Stimulated activated CD4-positive, alpha-beta T cell treated with anti-CD3 and anti-CD28 coated beads, Interleukin-1b, Interleukin-23, amount 100 ng/mL, for 48 hours (primary cell): ENCODE results near the gene CNTD1.
"Not testable (repeated sequence)": the region's sequence is repeated elsewhere in the genome, so short reads cannot be mapped to it uniquely, and the experiment has no call there.

Source experiments
- DNase-seq: peaks from one replicate; pipeline ENCODE4 v3.0.0-alpha.2; 2020

CNTD1 gene

DNA sequence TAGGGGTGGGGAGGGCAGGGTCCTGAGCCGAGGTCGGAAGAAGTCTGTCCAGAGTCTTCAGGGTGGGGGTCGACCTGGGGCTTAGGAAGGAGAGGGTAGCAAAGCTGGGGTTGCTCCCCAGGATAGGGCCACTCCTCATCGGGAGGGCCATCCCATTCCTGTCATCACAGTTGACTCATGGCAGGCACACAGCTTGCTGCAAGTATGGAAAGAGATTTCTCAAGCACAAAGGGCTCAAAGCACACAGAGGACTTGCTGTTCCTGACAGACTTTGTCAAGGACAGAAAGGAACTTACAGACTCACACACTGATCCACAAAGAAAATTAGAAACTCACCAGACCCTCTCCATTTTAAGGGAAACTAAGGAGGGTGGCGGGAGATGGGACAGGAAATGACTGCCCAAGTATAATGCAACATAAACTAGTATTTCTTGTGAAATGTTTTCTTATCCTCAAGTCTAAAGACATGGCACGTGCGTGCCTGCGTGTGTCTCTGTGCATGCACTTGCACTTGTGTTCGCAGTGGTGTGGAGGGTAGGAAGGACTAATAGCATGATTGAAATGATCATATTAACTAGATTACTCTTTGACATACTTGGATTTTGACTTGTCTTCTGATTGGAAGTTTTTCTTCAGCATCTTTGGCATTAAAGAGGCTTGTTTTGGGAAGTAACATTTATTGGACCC lies 48.1 kb downstream of the CNTD1 start:
- no peak for DNase-seq

- no peak for DNase-seq
These were observed 49.4 kb downstream of the CNTD1 start for GRCh38 chr17:42848093-42848492.

- no peak for DNase-seq
These were observed 50.4 kb downstream of the CNTD1 start for GRCh38 chr17:42849031-42849430.

GRCh38 chr17:42849451-42850181 lies 51.0 kb downstream of the CNTD1 start:
- no peak for DNase-seq

DNA sequence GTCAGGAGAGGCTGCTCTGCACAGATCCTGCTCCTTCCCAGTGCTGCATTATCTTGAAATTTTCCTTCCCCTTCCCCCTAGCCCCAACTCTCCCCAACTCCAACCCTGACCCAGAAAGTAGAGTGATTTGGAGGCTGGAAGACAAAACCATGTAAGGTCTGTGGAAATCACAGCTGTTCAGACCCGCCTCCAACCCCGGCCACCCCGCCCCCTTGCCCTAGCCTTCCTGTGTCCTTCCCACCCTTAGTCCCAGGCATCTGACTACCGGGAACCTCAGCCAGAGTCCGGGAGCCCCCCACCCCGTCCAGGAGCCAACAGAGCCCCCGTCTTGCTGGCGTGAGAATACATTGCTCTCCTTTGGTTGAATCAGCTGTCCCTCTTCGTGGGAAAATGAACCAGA lies 52.3 kb downstream of the CNTD1 start, which contains the start of gene AOC3:
TSS of gene AOC3 (plus strand) at position 246 of the 400 bp plus-strand sequence. CDS start at position 391, 145 bp downstream.
- DNase-seq: no peak

- not testable (repeated sequence) for DNase-seq
These were observed 52.9 kb downstream of the CNTD1 start for GRCh38 chr17:42851371-42852240.

GRCh38 chr17:42852351-42852750 lies 53.7 kb downstream of the CNTD1 start:
- no peak for DNase-seq

- DNase-seq: no peak
These were observed 54.3 kb downstream of the CNTD1 start for GRCh38 chr17:42853004-42853403.

- no peak for DNase-seq
These were observed 54.9 kb downstream of the CNTD1 start for GRCh38 chr17:42853597-42853967.

DNA sequence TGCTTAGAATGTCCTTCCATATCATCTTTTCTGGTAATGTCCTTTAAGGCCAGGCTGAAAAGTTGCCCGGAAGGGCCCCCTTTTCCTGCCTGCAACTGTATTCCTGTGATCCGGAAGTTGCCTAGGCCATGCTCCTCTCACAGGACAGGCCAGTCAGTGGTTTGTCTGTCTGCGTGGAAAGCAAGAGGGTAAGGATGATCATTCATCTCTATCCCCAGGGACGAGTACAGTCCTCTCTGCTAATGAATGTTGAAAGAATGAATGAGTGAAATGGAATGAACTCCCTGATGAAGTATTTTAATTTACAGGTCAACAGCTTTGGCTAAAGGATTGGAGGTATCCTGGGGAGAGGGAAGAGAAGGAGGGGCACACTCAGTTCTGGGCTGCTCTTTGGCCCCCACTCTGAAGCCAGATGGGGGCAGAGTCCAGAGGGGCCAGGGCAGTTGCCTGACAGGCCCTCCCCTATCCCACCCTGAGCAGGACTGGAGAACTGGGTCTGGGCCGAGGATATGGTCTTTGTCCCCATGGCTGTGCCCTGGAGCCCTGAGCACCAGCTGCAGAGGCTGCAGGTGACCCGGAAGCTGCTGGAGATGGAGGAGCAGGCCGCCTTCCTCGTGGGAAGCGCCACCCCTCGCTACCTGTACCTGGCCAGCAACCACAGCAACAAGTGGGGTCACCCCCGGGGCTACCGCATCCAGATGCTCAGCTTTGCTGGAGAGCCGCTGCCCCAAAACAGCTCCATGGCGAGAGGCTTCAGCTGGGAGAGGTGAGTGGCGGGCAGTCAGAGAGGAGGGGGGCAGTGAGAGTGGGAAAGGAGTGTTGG lies 55.5 kb downstream of the CNTD1 start:
- no peak for DNase-seq

DNA sequence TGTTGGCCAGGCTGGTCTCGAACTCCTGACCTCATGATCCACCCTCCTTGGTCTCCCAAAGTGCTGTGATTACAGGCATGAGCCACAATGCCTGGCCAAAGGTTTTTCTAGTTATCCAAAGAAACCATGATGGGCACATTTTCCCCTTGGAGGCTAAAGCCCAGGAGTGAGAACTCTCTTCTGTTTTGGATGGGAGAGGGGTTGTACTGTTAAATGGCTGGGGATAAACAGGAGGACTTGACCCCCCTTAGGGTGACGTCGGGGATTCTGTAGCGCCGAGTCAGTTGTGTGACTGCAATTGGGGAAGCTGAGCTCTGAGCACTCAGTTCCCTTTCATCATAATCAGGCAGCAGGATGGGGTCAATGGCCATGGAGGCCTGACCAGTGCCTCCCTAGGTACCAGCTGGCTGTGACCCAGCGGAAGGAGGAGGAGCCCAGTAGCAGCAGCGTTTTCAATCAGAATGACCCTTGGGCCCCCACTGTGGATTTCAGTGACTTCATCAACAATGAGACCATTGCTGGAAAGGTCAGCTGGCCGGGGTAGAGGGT lies 56.5 kb downstream of the CNTD1 start:
- DNase-seq: no peak

DNA sequence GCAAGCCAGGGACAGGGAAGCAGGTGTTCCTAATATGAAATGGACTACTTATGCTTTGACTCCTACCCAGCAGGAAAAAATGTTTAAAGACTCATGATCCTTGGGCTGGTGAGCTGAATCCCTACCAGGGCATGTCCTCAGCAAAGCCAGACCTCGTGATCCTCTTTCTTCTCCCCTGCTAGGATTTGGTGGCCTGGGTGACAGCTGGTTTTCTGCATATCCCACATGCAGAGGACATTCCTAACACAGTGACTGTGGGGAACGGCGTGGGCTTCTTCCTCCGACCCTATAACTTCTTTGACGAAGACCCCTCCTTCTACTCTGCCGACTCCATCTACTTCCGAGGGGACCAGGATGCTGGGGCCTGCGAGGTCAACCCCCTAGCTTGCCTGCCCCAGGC lies 57.4 kb downstream of the CNTD1 start:
- DNase-seq: not testable (repeated sequence)

- DNase-seq: not testable (repeated sequence)
These were observed 57.9 kb downstream of the CNTD1 start for GRCh38 chr17:42856516-42856915.

- DNase-seq: no peak
These were observed 58.7 kb downstream of the CNTD1 start for GRCh38 chr17:42857389-42857788.
